Erythroblast (primary cell): ENCODE measurements around the gene TPO.

Experiments used
- GATA1 ChIP-seq: IDR thresholded peaks from 2 replicates; pipeline ENCODE4 v1.6.1; 2011; ENCODE audit warnings: low read depth, mild to moderate bottlenecking, control low read depth, low read length, moderate library complexity
- POLR2A ChIP-seq: IDR thresholded peaks from 2 replicates; pipeline ENCODE4 v1.6.1; 2011; ENCODE audit warnings: mild to moderate bottlenecking, low read length

GRCh38 chr2:1550658-1551316, 137.5 kb downstream of the TPO start:
- TF ChIP-seq POLR2A = no peak
- no peak for TF ChIP-seq GATA1
